H9 (cell line): ENCODE measurements around the gene CBY1. TPM values are rescaled to one million over a fixed set of nuclear protein-coding genes. Genes with fewer than 3 reads are reported as not detected.

Experiments
- DNase-seq: peaks from one replicate; pipeline ENCODE4 v3.0.0-alpha.2; 2017
- H2AFZ ChIP-seq: one replicate; pipeline ENCODE4 v1.6.1; 2013; ENCODE audit warnings: mild to moderate bottlenecking, low read length, control low read depth, moderate library complexity
- H2AK5ac ChIP-seq: 2 replicates; pipeline ENCODE4 v1.6.1; 2013; ENCODE audit warnings: low read length, control low read depth, mixed read lengths; ENCODE audit not compliant: insufficient read length
- H2BK120ac ChIP-seq: one replicate; pipeline ENCODE4 v1.6.1; 2013; ENCODE audit warnings: low read depth, mild to moderate bottlenecking, low read length, control low read depth, inconsistent platforms; ENCODE audit not compliant: poor library complexity, severe bottlenecking
- H2BK12ac ChIP-seq: 2 replicates; pipeline ENCODE4 v1.6.1; 2013; ENCODE audit warnings: low read length, control low read depth, mixed read lengths, low read depth; ENCODE audit not compliant: insufficient read length
- H2BK15ac ChIP-seq: 2 replicates; pipeline ENCODE4 v1.6.1; 2013; ENCODE audit warnings: low read depth, low read length, control low read depth
- H2BK20ac ChIP-seq: one replicate; pipeline ENCODE4 v1.6.1; 2013; ENCODE audit warnings: low read depth, mild to moderate bottlenecking, low read length, control low read depth, inconsistent platforms; ENCODE audit not compliant: poor library complexity, severe bottlenecking
- H2BK5ac ChIP-seq: 2 replicates; pipeline ENCODE4 v1.6.1; 2013; ENCODE audit warnings: low read length, control low read depth, mixed read lengths; ENCODE audit not compliant: insufficient read length
- H3K14ac ChIP-seq: 2 replicates; pipeline ENCODE4 v1.6.1; 2013; ENCODE audit warnings: low read length, control low read depth; ENCODE audit not compliant: insufficient read depth
- H3K18ac ChIP-seq: 2 replicates; pipeline ENCODE4 v1.6.1; 2013; ENCODE audit warnings: low read depth, mild to moderate bottlenecking, mixed read lengths, low read length, control low read depth; ENCODE audit not compliant: insufficient read length
- H3K23ac ChIP-seq: 2 replicates; pipeline ENCODE4 v1.6.1; 2013; ENCODE audit warnings: low read length, control low read depth, mixed read lengths, low read depth; ENCODE audit not compliant: insufficient read length
- H3K23me2 ChIP-seq: 2 replicates; pipeline ENCODE4 v1.6.1; 2013; ENCODE audit warnings: low read depth, mild to moderate bottlenecking, mixed read lengths, low read length, control low read depth; ENCODE audit not compliant: insufficient read length, poor library complexity, severe bottlenecking
- H3K27ac ChIP-seq: 2 replicates; pipeline ENCODE4 v1.5.1; 2013; ENCODE audit warnings: low read length, control low read depth, mixed read lengths, low read depth; ENCODE audit not compliant: insufficient read length
- H3K27me3 ChIP-seq: 2 replicates; pipeline ENCODE4 v1.6.1; 2013; ENCODE audit warnings: low read length, control low read depth, inconsistent platforms; ENCODE audit not compliant: insufficient read depth
- H3K4ac ChIP-seq: 2 replicates; pipeline ENCODE4 v1.6.1; 2013; ENCODE audit warnings: low read depth, mild to moderate bottlenecking, control low read depth, inconsistent platforms, low read length, moderate library complexity
- H3K4me1 ChIP-seq: 2 replicates; pipeline ENCODE4 v1.6.1; 2013; ENCODE audit warnings: low read length, control low read depth, inconsistent platforms; ENCODE audit not compliant: insufficient read depth
- H3K4me2 ChIP-seq: 2 replicates; pipeline ENCODE4 v1.6.1; 2013; ENCODE audit warnings: low read length, control low read depth, mixed read lengths; ENCODE audit not compliant: insufficient read length, insufficient read depth
- H3K56ac ChIP-seq: 2 replicates; pipeline ENCODE4 v1.6.1; 2013; ENCODE audit warnings: low read depth, mild to moderate bottlenecking, mixed read lengths, low read length, control low read depth; ENCODE audit not compliant: insufficient read length
- H3K79me1 ChIP-seq: 2 replicates; pipeline ENCODE4 v1.6.1; 2013; ENCODE audit warnings: low read depth, mild to moderate bottlenecking, moderate library complexity, low read length, control low read depth, inconsistent platforms; ENCODE audit not compliant: insufficient read depth, poor library complexity, severe bottlenecking
- H3K79me2 ChIP-seq: 2 replicates; pipeline ENCODE4 v1.6.1; 2013; ENCODE audit warnings: low read length, control low read depth, inconsistent platforms; ENCODE audit not compliant: insufficient read depth
- H3K9ac ChIP-seq: 2 replicates; pipeline ENCODE4 v1.6.1; 2013; ENCODE audit warnings: low read length, control low read depth, mixed read lengths; ENCODE audit not compliant: insufficient read length; ENCODE audit errors: extremely low read depth
- H3K9me3 ChIP-seq: one replicate; pipeline ENCODE4 v1.6.1; 2013; ENCODE audit warnings: low read depth, low read length, inconsistent platforms; ENCODE audit not compliant: control insufficient read depth
- H3T11ph ChIP-seq: one replicate; pipeline ENCODE4 v1.6.1; 2013; ENCODE audit warnings: mild to moderate bottlenecking, low read length, control low read depth, inconsistent platforms
- H4K20me1 ChIP-seq: one replicate; pipeline ENCODE4 v1.6.1; 2013; ENCODE audit not compliant: control insufficient read depth, insufficient read length, insufficient read depth
- H4K5ac ChIP-seq: 2 replicates; pipeline ENCODE4 v1.6.1; 2013; ENCODE audit warnings: low read depth, mild to moderate bottlenecking, mixed read lengths, low read length, control low read depth; ENCODE audit not compliant: insufficient read length
- H4K8ac ChIP-seq: replicated peaks from 2 replicates; pipeline ENCODE4 v1.6.1; 2013; ENCODE audit warnings: low read length, control low read depth, mixed read lengths, low read depth; ENCODE audit not compliant: insufficient read length
- H4K91ac ChIP-seq: 2 replicates; pipeline ENCODE4 v1.6.1; 2013; ENCODE audit warnings: low read depth, mild to moderate bottlenecking, moderate library complexity, mixed read lengths, low read length, control low read depth; ENCODE audit not compliant: insufficient read length
- H3K27ac Mint-ChIP-seq, 3 experiments: 2 replicates in 2 of 3; 3 replicates in 1 of 3; pipeline ENCODE4 v1.8.0; 2020 to 2021; ENCODE audit warnings: mixed read lengths in 3 of 3, mild to moderate bottlenecking in 1 of 3, moderate library complexity in 1 of 3
- H3K27me3 Mint-ChIP-seq: 2 replicates; pipeline ENCODE4 v1.8.0; 2021; ENCODE audit warnings: low read depth, mild to moderate bottlenecking, moderate library complexity, mixed read lengths
- H3K36me3 Mint-ChIP-seq, 3 experiments: 2 replicates in 2 of 3; 3 replicates in 1 of 3; pipeline ENCODE4 v1.8.0; 2020 to 2021; ENCODE audit warnings: low read depth in 3 of 3, mixed read lengths in 3 of 3; ENCODE audit not compliant: insufficient read depth in 1 of 3
- H3K4me1 Mint-ChIP-seq, 2 experiments: 2 replicates each; pipeline ENCODE4 v1.8.0; 2020; ENCODE audit warnings: mixed read lengths in 2 of 2
- H3K4me3 Mint-ChIP-seq, 2 experiments: 2 replicates in 1 of 2; 3 replicates in 1 of 2; pipeline ENCODE4 v1.8.0; 2020 to 2021; ENCODE audit warnings: mild to moderate bottlenecking in 2 of 2, mixed read lengths in 2 of 2, moderate library complexity in 1 of 2
- H3K9me3 Mint-ChIP-seq, 2 experiments: 2 replicates in 1 of 2; 3 replicates in 1 of 2; pipeline ENCODE4 v1.8.0; 2020; ENCODE audit warnings: mild to moderate bottlenecking in 2 of 2, mixed read lengths in 2 of 2, moderate library complexity in 1 of 2
- CTCF ChIP-seq: fragments of 200-600 bp; sonication (generic); conservative IDR thresholded peaks from 3 replicates; pipeline ENCODE4 v1.8.0; 2021; ENCODE audit warnings: antibody characterized with exemption, mild to moderate bottlenecking
- WGBS: extraction: QIAGEN DNeasy Blood & Tissue Kit; methylation state at CpG from one replicate; pipeline ENCODE4 v1.1.7; 2013; ENCODE audit warnings: missing lambda C conversion rate, low lambda C conversion rate, mixed read lengths; ENCODE audit not compliant: insufficient read length; ENCODE audit errors: extremely low coverage; 5-methylcytosine and 5-hydroxymethylcytosine counted together
- total RNA-seq: library from RNA; stranded (reverse); gene quantifications from 2 replicates; pipeline ENCODE4 v1.2.1, GENCODE V29; 2021

The CBY1 gene
- total RNA-seq, 1 experiment from 2014 or later, result 26.6 TPM

DNA sequence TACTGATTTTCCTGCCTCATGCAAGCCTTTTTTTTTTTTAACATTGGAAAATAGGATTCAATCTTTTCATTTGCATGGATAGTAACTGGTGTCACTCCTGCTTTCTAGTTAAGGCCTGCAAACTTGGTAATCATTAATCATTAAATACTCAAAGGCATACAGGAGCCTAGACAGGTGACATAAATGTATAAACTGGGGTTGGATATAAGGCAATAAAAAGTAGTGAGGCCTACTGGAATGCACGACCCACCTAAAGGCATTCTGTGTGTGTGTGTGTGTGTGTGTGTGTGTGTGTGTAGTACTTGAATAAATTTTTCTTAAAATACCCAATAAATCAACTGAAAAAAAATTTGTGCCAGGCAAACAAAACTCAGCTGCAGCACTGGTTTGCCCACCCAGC is 33.2 kb downstream of the CBY1 start:
- Mint-ChIP-seq H3K4me3 (no peak overlapping the region), H3K36me3 (peaks cover 11 to 65% (median 54%) of the 10 kb centered on the region in 3 experiments; a peak in 6 of 7 replicates), H3K27ac (no peak overlapping the region), H3K4me1 (no peaks in the 10 kb centered on the region), H3K9me3 (no peaks in the 10 kb centered on the region; a peak in 1 of 5 replicates), H3K27me3 (no peaks in the 10 kb centered on the region)
- H2BK20ac ChIP-seq, result no peak overlapping the region
- H2BK120ac ChIP-seq, result no peak overlapping the region
- no peak overlapping the region for H3K18ac ChIP-seq
- H3K4me1 ChIP-seq, result no peaks in the 10 kb centered on the region
- no peaks in the 10 kb centered on the region for H3K27me3 ChIP-seq
- no peak overlapping the region for H2BK15ac ChIP-seq
- no peak overlapping the region for H3K23ac ChIP-seq
- TF ChIP-seq CTCF, result no peak
- peaks cover 3% of the 10 kb centered on the region for H3K79me1 ChIP-seq
- no peak overlapping the region for H2AK5ac ChIP-seq
- H3K4me2 ChIP-seq, result no peak overlapping the region
- H4K5ac ChIP-seq, result no peak overlapping the region
- H4K20me1 ChIP-seq, result no peaks in the 10 kb centered on the region
- no peak overlapping the region for H3K27ac ChIP-seq
- DNase-seq, result no peak
- no peak overlapping the region for H3K9ac ChIP-seq
- no peak overlapping the region for H3K4ac ChIP-seq
- no peak overlapping the region for H3T11ph ChIP-seq
- no peaks in the 10 kb centered on the region for H3K79me2 ChIP-seq
- no peak overlapping the region for H2AFZ ChIP-seq
- no peak overlapping the region for H4K8ac ChIP-seq
- H3K23me2 ChIP-seq, result no peaks in the 10 kb centered on the region
- no peak overlapping the region for H2BK12ac ChIP-seq
- no peak overlapping the region for H4K91ac ChIP-seq
- no peak overlapping the region for H2BK5ac ChIP-seq
- no peaks in the 10 kb centered on the region for H3K9me3 ChIP-seq
- no CpG with 5 or more reads among the region's 1 CpG for WGBS
- no peak overlapping the region for H3K14ac ChIP-seq
- no peak overlapping the region for H3K56ac ChIP-seq
